ENCODE results near the gene ASXL1. TPM values are rescaled to one million over a fixed set of nuclear protein-coding genes. Genes with fewer than 3 reads are reported as not detected.
A peak's percentile ranks its signal among the peaks of the same experiment; 100 is the strongest.
"Not testable (repeated sequence)": the region's sequence is repeated elsewhere in the genome, so short reads cannot be mapped to it uniquely, and the experiment has no call there.

Gene ASXL1
- total and polyA plus RNA-seq, 9 of the 15 experiments (the other 6 are each of a cell fraction or from before 2014, with no cell fraction given), result 6.5 to 65.3 (median 32.3) TPM

DNA sequence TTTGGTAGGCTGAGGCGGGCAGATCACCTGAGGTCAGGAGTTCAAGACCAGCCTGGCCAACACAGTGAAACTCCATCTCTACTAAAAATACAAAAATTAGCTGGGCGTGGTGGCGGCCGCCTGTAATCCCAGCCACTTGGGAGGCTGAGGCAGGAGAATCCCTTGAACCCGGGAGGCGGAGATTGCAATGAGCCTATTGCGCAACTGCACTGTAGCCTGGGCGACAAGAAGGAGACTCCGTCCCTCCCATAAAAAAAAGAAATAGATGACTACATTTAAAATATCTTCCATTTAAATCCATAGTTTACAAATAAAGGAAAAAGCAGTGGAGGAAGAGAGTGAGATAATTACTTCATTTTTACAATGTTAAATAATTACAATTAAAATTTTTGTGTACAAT is 21.9 kb downstream of the ASXL1 start:
- in situ Hi-C loops (cut with MboI); H2AFZ ChIP-seq (ENCODE audit: low read depth, low read length); H3K9ac ChIP-seq (ENCODE audit: insufficient read depth in 1 of 2, low read depth in 2 of 2, low read length in 2 of 2); H3K4me3 ChIP-seq; H3K27me3 ChIP-seq (ENCODE audit: control insufficient read depth in 2 of 2, insufficient read depth in 2 of 2, low read length in 2 of 2); H4K20me1 ChIP-seq (replicated peaks; ENCODE audit: control insufficient read depth, insufficient read depth, low read length); H3K9me3 ChIP-seq (replicated peaks; ENCODE audit: control insufficient read depth, insufficient read depth, low read depth, low read length); BruUV-seq (replicated peaks); H3K4me2 ChIP-seq (ENCODE audit: insufficient read depth, low read length); FAIRE-seq; CTCF ChIA-PET (ENCODE audit: low intra/inter-chr PET ratio); ATAC-seq; intact Hi-C loops (cut with micrococcal nuclease); H3K9me1 ChIP-seq (ENCODE audit: control insufficient read depth, insufficient read depth, low read length); H3K4me1 ChIP-seq (replicated peaks in 1 of 2; ENCODE audit: control insufficient read depth in 2 of 2, insufficient read depth in 2 of 2, low read length in 2 of 2); H3K27ac ChIP-seq (ENCODE audit: extremely low read depth, low read depth, low read length); DNase-seq (ENCODE audit: extremely low read depth in 1 of 4, low spot score in 3 of 4): not testable (repeated sequence)
- peak; percentile 93 for TF ChIP-seq CEBPB (tag; IDR thresholded peaks at IDR 0.05)
- TF ChIP-seq RFX1 (IDR thresholded peaks at IDR 0.05), result peak; percentile 29; the same call in 1 of the 2 replicates
- TF ChIP-seq CEBPG (CRISPR knock-in tag; IDR thresholded peaks at IDR 0.05), result peak; percentile 58
- TF ChIP-seq CEBPG (tag; conservative IDR thresholded peaks at IDR 0.05 in 1 of 2, IDR thresholded peaks at IDR 0.05 in 1 of 2), result peak; percentile 73 to 96
- TF ChIP-seq, protein P1, sequence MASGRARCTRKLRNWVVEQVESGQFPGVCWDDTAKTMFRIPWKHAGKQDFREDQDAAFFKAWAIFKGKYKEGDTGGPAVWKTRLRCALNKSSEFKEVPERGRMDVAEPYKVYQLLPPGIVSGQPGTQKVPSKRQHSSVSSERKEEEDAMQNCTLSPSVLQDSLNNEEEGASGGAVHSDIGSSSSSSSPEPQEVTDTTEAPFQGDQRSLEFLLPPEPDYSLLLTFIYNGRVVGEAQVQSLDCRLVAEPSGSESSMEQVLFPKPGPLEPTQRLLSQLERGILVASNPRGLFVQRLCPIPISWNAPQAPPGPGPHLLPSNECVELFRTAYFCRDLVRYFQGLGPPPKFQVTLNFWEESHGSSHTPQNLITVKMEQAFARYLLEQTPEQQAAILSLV (tag; IDR thresholded peaks at IDR 0.05), result peak; percentile 62; the same call in 1 of the 2 replicates
- POLR2A ChIA-PET, result interaction anchor here (0.7 to 1.8 kb wide), 3 partner anchors 10 to 22 kb away, joined by 3 to 5 read pairs (median 4); no protein-coding TSS in a partner anchor
- Histone ChIP-seq H3K36me3 (ENCODE audit: control insufficient read depth, insufficient read depth, low read length) (peaks cover 34% of the 10 kb centered on the region; the same call in 2 of the 3 replicates), H3K79me2 (ENCODE audit: control insufficient read depth, insufficient read depth, low read length) (peaks cover 21% of the 10 kb centered on the region)
- 96% methylated on average over 9 of the region's 9 CpGs for WGBS (ENCODE audit: insufficient coverage, low coverage, missing lambda C conversion rate)
